ENCODE results near the gene GFPT1.
A peak's percentile ranks its signal among the peaks of the same experiment; 100 is the strongest.

GFPT1 gene

GRCh38 chr2:69310111-69311023 lies 76.7 kb downstream of the GFPT1 start:
- no peak overlapping the region for H3K4me3 ChIP-seq (replicated peaks; ENCODE audit: low read depth, low read length)
- no peak for DNase-seq (ENCODE audit: low read depth)
- TF ChIP-seq CTCF (IDR thresholded peaks at IDR 0.05; ENCODE audit: low read length, missing control alignments), result no peak

GRCh38 chr2:69309351-69310110 lies 77.5 kb downstream of the GFPT1 start:
- peak; percentile 81 for DNase-seq (ENCODE audit: low read depth)
- TF ChIP-seq CTCF (IDR thresholded peaks at IDR 0.05; ENCODE audit: low read length, missing control alignments), result no peak

GRCh38 chr2:69308338-69308737 lies 78.7 kb downstream of the GFPT1 start:
- TF ChIP-seq CTCF (IDR thresholded peaks at IDR 0.05; ENCODE audit: low read length, missing control alignments), result no peak
- H3K4me3 ChIP-seq (replicated peaks; ENCODE audit: low read depth, low read length), result no peak overlapping the region
- DNase-seq (ENCODE audit: low read depth), result no peak

More at GRCh38 chr2:69309351-69310110, 77.5 kb downstream of the GFPT1 start:
- H3K4me3 ChIP-seq (replicated peaks; ENCODE audit: low read depth, low read length), result no peak overlapping the region

GRCh38 chr2:69307579-69308064 lies 79.4 kb downstream of the GFPT1 start:
- DNase-seq (ENCODE audit: low read depth), result no peak
- no peak for TF ChIP-seq CTCF (IDR thresholded peaks at IDR 0.05; ENCODE audit: low read length, missing control alignments)
- H3K4me3 ChIP-seq (replicated peaks; ENCODE audit: low read depth, low read length), result peak overlapping the region; percentile 60

DNA sequence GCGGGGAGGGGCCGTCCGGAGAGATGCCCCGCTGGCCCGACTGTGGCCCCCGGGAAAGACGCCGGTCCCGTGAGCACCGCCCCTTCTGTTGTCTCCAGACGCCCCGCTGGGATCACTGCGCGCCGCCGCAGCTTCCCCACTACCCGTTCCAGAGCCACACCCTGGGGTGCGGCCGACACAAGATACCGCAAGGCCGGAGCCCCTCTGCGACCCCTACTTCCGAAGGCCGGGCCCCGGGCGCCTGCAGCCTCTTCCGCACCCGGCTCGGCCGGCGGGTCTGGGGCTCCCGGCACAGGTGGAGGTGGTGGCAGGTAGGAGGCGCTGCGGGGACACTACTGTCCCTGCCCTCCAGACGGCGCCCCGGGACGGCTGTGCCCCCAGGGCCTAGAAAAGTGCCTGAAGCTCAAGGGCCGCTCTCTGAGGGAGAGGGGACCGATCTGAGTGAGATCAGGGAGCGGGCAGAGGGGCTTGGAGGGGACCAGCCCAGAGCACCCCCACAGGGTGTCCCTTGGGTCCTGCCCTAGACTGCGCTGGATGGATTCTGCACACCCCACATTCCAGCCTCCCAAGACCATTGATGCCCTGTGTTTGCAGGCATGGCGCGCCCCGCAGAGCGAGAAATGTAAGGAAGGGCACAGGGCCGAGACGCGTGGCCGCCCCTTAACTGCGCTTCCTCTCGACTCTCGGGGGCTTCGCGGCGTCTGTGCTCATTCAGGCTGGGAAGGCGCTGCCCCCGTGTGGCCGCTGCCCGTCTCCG lies 80.0 kb downstream of the GFPT1 start:
- DNase-seq (ENCODE audit: low read depth), result peak; percentile 90
- peak; percentile 79 for TF ChIP-seq CTCF (IDR thresholded peaks at IDR 0.05; ENCODE audit: low read length, missing control alignments)

DNA sequence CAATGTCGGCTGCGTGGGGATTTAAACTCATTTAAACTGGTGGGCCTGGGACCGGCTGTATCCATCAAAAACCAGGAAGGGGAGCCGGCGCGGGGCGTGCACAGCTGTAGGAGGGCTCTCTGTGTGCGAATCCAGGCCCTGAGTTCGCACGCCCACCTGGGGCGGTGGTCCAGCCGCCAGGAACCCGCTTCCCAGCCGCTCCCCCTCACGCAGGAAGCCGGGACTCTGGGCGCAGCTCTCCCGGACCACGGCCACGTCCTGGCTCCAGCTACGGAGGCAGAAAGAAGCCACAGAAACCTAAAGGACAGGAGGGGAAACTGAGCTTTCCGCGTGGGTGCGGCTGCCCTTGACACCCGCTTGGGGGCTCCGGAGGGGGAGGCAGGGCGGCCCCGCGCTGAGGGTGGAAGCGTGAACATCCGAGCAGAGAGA lies 80.6 kb downstream of the GFPT1 start:
- peak overlapping the region; percentile 60 for H3K4me3 ChIP-seq (replicated peaks; ENCODE audit: low read depth, low read length)

More for the DNA sequence above, 80.0 kb downstream of the GFPT1 start:
- peak overlapping the region; percentile 60 for H3K4me3 ChIP-seq (replicated peaks; ENCODE audit: low read depth, low read length)

More for the DNA sequence above, 80.6 kb downstream of the GFPT1 start:
- peak; percentile 60 for DNase-seq (ENCODE audit: low read depth)
- TF ChIP-seq CTCF (IDR thresholded peaks at IDR 0.05; ENCODE audit: low read length, missing control alignments), result no peak

All from fibroblast of pulmonary artery (primary cell).